ENCODE results near the gene PTPRT. TPM values are rescaled to one million over a fixed set of nuclear protein-coding genes. Genes with fewer than 3 reads are reported as not detected.
A peak's percentile ranks its signal among the peaks of the same experiment; 100 is the strongest.

The PTPRT gene
- total and polyA plus RNA-seq, 2 of the 13 experiments (the other 11 are each of a cell fraction or from before 2014, with no cell fraction given): under 0.01 to 0.09 TPM

- FAIRE-seq (no peak), ATAC-seq (peak; percentile 54), DNase-seq (ENCODE audit: low spot score) (no peak)
- H3K79me2 ChIP-seq (ENCODE audit: insufficient read depth, low read length): no peaks in the 10 kb centered on the region
- no peak overlapping the region for H3K27ac ChIP-seq (ENCODE audit: extremely low read length, insufficient read depth, low read length)
- H2AFZ ChIP-seq (ENCODE audit: low read length): no peak overlapping the region
- no peaks in the 10 kb centered on the region for H3K36me3 ChIP-seq (replicated peaks in 1 of 2; ENCODE audit: control insufficient read depth in 1 of 2, insufficient read depth in 2 of 2, low read length in 2 of 2)
- H3K27me3 ChIP-seq (ENCODE audit: control insufficient read depth in 1 of 2, insufficient read depth in 2 of 2, low read length in 2 of 2): peaks cover 0 to 1% of the 10 kb centered on the region in 2 experiments; a peak in 1 of 5 replicates
- H3K4me3 ChIP-seq (replicated peaks in 1 of 3; ENCODE audit: insufficient read depth in 1 of 3, low read depth in 2 of 3, low read length in 3 of 3): no peak overlapping the region
- POLR2A ChIA-PET: no interaction called here
- in situ Hi-C loops (cut with HindIII; ENCODE audit: extremely low pct_ligation_motif_present, low pct_unique_long_range_greater_than_20kb) (no loop called here), intact Hi-C loops (cut with micrococcal nuclease; ENCODE audit: unreplicated experiment) (no loop called here)
- no peak overlapping the region for H3K9ac ChIP-seq (ENCODE audit: insufficient read depth, low read depth, low read length)
- 0 out of 2 replicates have a peak overlapping the region, but pooled peaks have one; percentile 5 for H3K4me2 ChIP-seq (ENCODE audit: low read depth, low read length)
- peaks cover 10% of the 10 kb centered on the region for H3K4me1 ChIP-seq (ENCODE audit: insufficient read depth, low read length)
- WGBS (ENCODE audit: low lambda C conversion rate): 7% methylated on average over 5 of the region's 5 CpGs
- H3K9me3 ChIP-seq (ENCODE audit: low read length): no peaks in the 10 kb centered on the region
- CTCF ChIA-PET (ENCODE audit: low intra/inter-chr PET ratio, low total read pairs): no interaction called here
- no TSS peak for BruUV-seq (replicated peaks)
- H4K20me1 ChIP-seq (ENCODE audit: insufficient read depth, low read length): no peaks in the 10 kb centered on the region
- no peak for TF ChIP-seq PHF20 (CRISPR knock-in tag; IDR thresholded peaks at IDR 0.05)
- TF ChIP-seq RFXANK (CRISPR knock-in tag; IDR thresholded peaks at IDR 0.05): no peak
- no peak for TF ChIP-seq REL (CRISPR knock-in tag; conservative IDR thresholded peaks at IDR 0.05)
- TF ChIP-seq ATAD3A (CRISPR knock-in tag; IDR thresholded peaks at IDR 0.05): no peak
- no peak for TF ChIP-seq ZNF572 (CRISPR knock-in tag; IDR thresholded peaks at IDR 0.05)
- no peak for TF ChIP-seq FOXP4 (CRISPR knock-in tag; IDR thresholded peaks at IDR 0.05)
- no peak for TF ChIP-seq ZNF788 (CRISPR knock-in tag; IDR thresholded peaks at IDR 0.05; ENCODE audit: borderline replicate concordance)
- no peak for TF ChIP-seq BORCS8-MEF2B (CRISPR knock-in tag; IDR thresholded peaks at IDR 0.05)
- TF ChIP-seq ZNF468 (CRISPR knock-in tag; IDR thresholded peaks at IDR 0.05): no peak
- 0 out of 2 replicates have a peak, but pooled peaks have one; percentile 22 for TF ChIP-seq ARNTL (CRISPR knock-in tag; IDR thresholded peaks at IDR 0.05)
- TF ChIP-seq ZNF615 (CRISPR knock-in tag; IDR thresholded peaks at IDR 0.05; ENCODE audit: borderline replicate concordance): no peak
- no peak for TF ChIP-seq CREM (IDR thresholded peaks at IDR 0.05)
- TF ChIP-seq CREM (CRISPR knock-in tag; IDR thresholded peaks at IDR 0.05): no peak
- peak; percentile 36; the same call in 1 of the 2 replicates for TF ChIP-seq HNF4G (IDR thresholded peaks at IDR 0.05; ENCODE audit: borderline replicate concordance, low read depth, low read length)
- no peak for TF ChIP-seq HNF4G (CRISPR knock-in tag; IDR thresholded peaks at IDR 0.05; ENCODE audit: borderline replicate concordance, low read depth)
- no peak for TF ChIP-seq KMT2A (CRISPR knock-in tag; IDR thresholded peaks at IDR 0.05)
- TF ChIP-seq MXD3 (CRISPR knock-in tag; IDR thresholded peaks at IDR 0.05): no peak
- no peak for TF ChIP-seq ZBTB4 (CRISPR knock-in tag; IDR thresholded peaks at IDR 0.05; ENCODE audit: borderline replicate concordance)
- TF ChIP-seq ZNF670 (CRISPR knock-in tag; IDR thresholded peaks at IDR 0.05; ENCODE audit: borderline replicate concordance): no peak
- no peak for TF ChIP-seq NFE2 (CRISPR knock-in tag; IDR thresholded peaks at IDR 0.05)
- TF ChIP-seq MXI1 (IDR thresholded peaks at IDR 0.05; ENCODE audit: borderline replicate concordance, low read depth, low read length): no peak
- no peak for TF ChIP-seq AGO1 (IDR thresholded peaks at IDR 0.05; ENCODE audit: low read depth, low read length, poor library complexity, severe bottlenecking)
- no peak for TF ChIP-seq ZBTB3 (CRISPR knock-in tag; IDR thresholded peaks at IDR 0.05; ENCODE audit: borderline replicate concordance, low read depth)
Observed at GRCh38 chr20:42097741-42098140, 1092.0 kb downstream of the PTPRT start.
